Measurements from ENCODE around the gene ELP4. TPM values are rescaled to one million over a fixed set of nuclear protein-coding genes. Genes with fewer than 3 reads are reported as not detected.
A peak's percentile ranks its signal among the peaks of the same experiment; 100 is the strongest.
"Not testable (repeated sequence)": the region's sequence is repeated elsewhere in the genome, so short reads cannot be mapped to it uniquely, and the experiment has no call there.

Gene ELP4
- total and polyA plus RNA-seq, 2 experiments from 2014 or later, result 16.6 to 28.7 TPM

- Histone ChIP-seq H3K9me3 (ENCODE audit: low read depth) (no peaks in the 10 kb centered on the region), H3K4me3 (no peak overlapping the region), H3K4me1 (ENCODE audit: low read depth) (no peaks in the 10 kb centered on the region), H3K27me3 (no peaks in the 10 kb centered on the region), H3K36me3 (no peaks in the 10 kb centered on the region), H3K27ac (no peak overlapping the region)
- no peak for DNase-seq (ENCODE audit: low read depth in 1 of 2, low spot score in 1 of 2)
- TF ChIP-seq CTCF (IDR thresholded peaks at IDR 0.05; ENCODE audit: low read depth, low read length), result no peak
Observed at GRCh38 chr11:31689559-31689958, 180.0 kb downstream of the ELP4 start.

- Histone ChIP-seq H3K27me3 (no peaks in the 10 kb centered on the region), H3K27ac (no peak overlapping the region)
- peak in 1 of 2 donors; percentile 34 for DNase-seq (ENCODE audit: low read depth in 1 of 2, low spot score in 1 of 2)
Observed at GRCh38 chr11:31690041-31690440, 180.5 kb downstream of the ELP4 start.

GRCh38 chr11:31690516-31690915, 180.9 kb downstream of the ELP4 start:
- DNase-seq (ENCODE audit: low read depth in 1 of 2, low spot score in 1 of 2), result no peak
- no peaks in the 10 kb centered on the region for H3K4me1 ChIP-seq (ENCODE audit: low read depth)
- no peaks in the 10 kb centered on the region for H3K27me3 ChIP-seq
- no peak overlapping the region for H3K4me3 ChIP-seq
- H3K36me3 ChIP-seq, result no peaks in the 10 kb centered on the region
- H3K27ac ChIP-seq, result no peak overlapping the region
- no peak for TF ChIP-seq CTCF (IDR thresholded peaks at IDR 0.05; ENCODE audit: low read depth, low read length)
- H3K9me3 ChIP-seq (ENCODE audit: low read depth), result no peaks in the 10 kb centered on the region

More at GRCh38 chr11:31690041-31690440, 180.5 kb downstream of the ELP4 start:
- no peaks in the 10 kb centered on the region for H3K4me1 ChIP-seq (ENCODE audit: low read depth)
- no peaks in the 10 kb centered on the region for H3K9me3 ChIP-seq (ENCODE audit: low read depth)
- no peak for TF ChIP-seq CTCF (IDR thresholded peaks at IDR 0.05; ENCODE audit: low read depth, low read length)
- no peak overlapping the region for H3K4me3 ChIP-seq
- no peaks in the 10 kb centered on the region for H3K36me3 ChIP-seq

GRCh38 chr11:31692466-31692865, 182.9 kb downstream of the ELP4 start:
- Histone ChIP-seq H3K36me3 (no peaks in the 10 kb centered on the region), H3K27me3 (no peaks in the 10 kb centered on the region), H3K4me1 (ENCODE audit: low read depth) (no peaks in the 10 kb centered on the region), H3K4me3 (no peak overlapping the region), H3K9me3 (ENCODE audit: low read depth) (no peaks in the 10 kb centered on the region), H3K27ac (no peak overlapping the region)
- DNase-seq (ENCODE audit: low read depth in 1 of 2, low spot score in 1 of 2), result no peak
- TF ChIP-seq CTCF (IDR thresholded peaks at IDR 0.05; ENCODE audit: low read depth, low read length), result no peak

GRCh38 chr11:31697049-31697448, 187.5 kb downstream of the ELP4 start:
- H3K4me3 ChIP-seq, result not testable (repeated sequence)

GRCh38 chr11:31699066-31699465, 189.5 kb downstream of the ELP4 start:
- H3K4me3 ChIP-seq, result no peak overlapping the region
- no peaks in the 10 kb centered on the region for H3K27me3 ChIP-seq
- no peak overlapping the region for H3K27ac ChIP-seq
- no peak for TF ChIP-seq CTCF (IDR thresholded peaks at IDR 0.05; ENCODE audit: low read depth, low read length)
- H3K36me3 ChIP-seq, result no peaks in the 10 kb centered on the region
- no peaks in the 10 kb centered on the region for H3K9me3 ChIP-seq (ENCODE audit: low read depth)
- no peaks in the 10 kb centered on the region for H3K4me1 ChIP-seq (ENCODE audit: low read depth)
- no peak for DNase-seq (ENCODE audit: low read depth in 1 of 2, low spot score in 1 of 2)

More at GRCh38 chr11:31697049-31697448, 187.5 kb downstream of the ELP4 start:
- not testable (repeated sequence) for H3K4me1 ChIP-seq (ENCODE audit: low read depth); H3K27me3 ChIP-seq; H3K27ac ChIP-seq; DNase-seq (ENCODE audit: low read depth in 1 of 2, low spot score in 1 of 2); H3K9me3 ChIP-seq (ENCODE audit: low read depth); H3K36me3 ChIP-seq

Data from cardiac muscle cell (in vitro differentiated cells and primary cell).